B cell (primary cell): ENCODE measurements around the gene OGDHL. TPM values are rescaled to one million over a fixed set of nuclear protein-coding genes. Genes with fewer than 3 reads are reported as not detected.

Experiments
- ATAC-seq: fragments of 200-7000 bp; cut with Tn5 transposase; one replicate; pipeline ENCODE4 v1.10.0; 2021; ENCODE audit warnings: low read depth, mild to moderate bottlenecking, moderate number of reproducible peaks, moderate library complexity
- CTCF ChIA-PET: fragments of 350-600 bp; sonication (Branson Sonifier 250); formaldehyde crosslinking; loops from one replicate; lab custom pipeline; 2021; ENCODE audit warnings: antibody characterized with exemption, inconsistent platforms; lab: Charles Lee
- POLR2A ChIA-PET: fragments of 350-600 bp; sonication (Branson Sonifier 250); formaldehyde crosslinking; loops from one replicate; lab custom pipeline; 2021; ENCODE audit warnings: antibody characterized with exemption; lab: Charles Lee
- DNase-seq: peaks from one replicate; pipeline ENCODE4 v3.0.0; 2013
- H2AFZ ChIP-seq: 2 replicates; pipeline ENCODE4 v1.6.1; 2012; ENCODE audit warnings: mild to moderate bottlenecking, low read depth, low read length; ENCODE audit not compliant: insufficient read depth, poor library complexity, severe bottlenecking
- H3K27ac ChIP-seq, 2 donors: 1 replicate in 1 of 2; 2 replicates in 1 of 2; pipeline ENCODE4 v1.5.1; 2012 to 2013; ENCODE audit warnings: low read length in 2 of 2, mild to moderate bottlenecking in 2 of 2, moderate library complexity in 1 of 2
- H3K27me3 ChIP-seq, 4 experiments: fragments of 200-600 bp in 1 of 4; sonication (generic) in 1 of 4; replicated peaks in 1 of 4; 1 replicate in 2 of 4; 2 replicates in 2 of 4; pipeline versions ENCODE4 v1.6.1 to v1.7.0; 2013 to 2016; ENCODE audit warnings: low read length in 3 of 4, mild to moderate bottlenecking in 2 of 4, mixed read lengths in 1 of 4, moderate library complexity in 1 of 4; ENCODE audit not compliant: insufficient read depth in 4 of 4, control insufficient read depth in 3 of 4; ENCODE audit errors: control extremely low read depth in 1 of 4
- H3K36me3 ChIP-seq, 2 experiments: replicated peaks in 1 of 2; 1 replicate in 1 of 2; 2 replicates in 1 of 2; pipeline versions ENCODE4 v1.6.1 to v1.7.1; 2013; ENCODE audit warnings: low read length in 1 of 2; ENCODE audit not compliant: insufficient read depth in 2 of 2, control insufficient read depth in 1 of 2; ENCODE audit errors: control extremely low read depth in 1 of 2, extremely low read depth in 1 of 2
- H3K4me1 ChIP-seq, 2 donors: fragments of 200-600 bp in 1 of 2; sonication (generic) in 1 of 2; 1 replicate in 1 of 2; 2 replicates in 1 of 2; pipeline versions ENCODE4 v1.5.1 to v1.6.1; 2013 to 2017; ENCODE audit warnings: low read length in 2 of 2; ENCODE audit not compliant: control insufficient read depth in 2 of 2, insufficient read depth in 2 of 2
- H3K4me2 ChIP-seq: replicated peaks from 2 replicates; pipeline ENCODE3; 2012; ENCODE audit warnings: mild to moderate bottlenecking, low read depth, low read length; ENCODE audit not compliant: poor library complexity, severe bottlenecking
- H3K4me3 ChIP-seq, 5 experiments: fragments of 200-600 bp in 1 of 5; sonication (generic) in 1 of 5; 1 replicate in 3 of 5; 2 replicates in 2 of 5; pipeline versions ENCODE4 v1.5.1 to v1.7.0; 2011 to 2016; ENCODE audit warnings: low read length in 4 of 5, mild to moderate bottlenecking in 4 of 5, low read depth in 2 of 5, control low read depth in 1 of 5, moderate library complexity in 1 of 5; ENCODE audit not compliant: insufficient read depth in 1 of 5; ENCODE audit errors: control extremely low read depth in 1 of 5, extremely low read depth in 1 of 5
- H3K79me2 ChIP-seq: fragments of 200-600 bp; sonication (generic); one replicate; pipeline ENCODE4 v1.6.0; 2016; ENCODE audit warnings: low read length; ENCODE audit not compliant: control insufficient read depth, insufficient read depth
- H3K9ac ChIP-seq: fragments of 200-600 bp; sonication (generic); 2 replicates; pipeline ENCODE4 v1.6.1; 2017; ENCODE audit warnings: mild to moderate bottlenecking, low read length, moderate library complexity
- H3K9me3 ChIP-seq, 3 donors: one replicate each; pipeline versions ENCODE4 v1.6.1 to v1.7.1; 2013; ENCODE audit warnings: low read length in 2 of 3; ENCODE audit not compliant: control insufficient read depth in 2 of 3, insufficient read depth in 1 of 3; ENCODE audit errors: control extremely low read depth in 1 of 3
- H4K20me1 ChIP-seq: 2 replicates; pipeline ENCODE4 v1.6.0; 2012; ENCODE audit warnings: mild to moderate bottlenecking, low read length; ENCODE audit not compliant: insufficient read depth, control insufficient read depth, poor library complexity, severe bottlenecking
- H3K27ac Mint-ChIP-seq: one replicate; pipeline ENCODE4 v1.8.0; 2021; ENCODE audit warnings: mixed read lengths
- H3K27me3 Mint-ChIP-seq: one replicate; pipeline ENCODE4 v1.8.0; 2021; ENCODE audit warnings: mixed read lengths
- H3K4me1 Mint-ChIP-seq: one replicate; pipeline ENCODE4 v1.8.0; 2021; ENCODE audit warnings: mixed read lengths
- H3K4me3 Mint-ChIP-seq: one replicate; pipeline ENCODE4 v1.8.0; 2021; ENCODE audit warnings: mixed read lengths
- H3K9me3 Mint-ChIP-seq: one replicate; pipeline ENCODE4 v1.8.0; 2022; ENCODE audit warnings: mixed read lengths; ENCODE audit not compliant: insufficient read depth
- EZH2 ChIP-seq: IDR thresholded peaks from 2 replicates; pipeline ENCODE4 v1.6.1; 2012; ENCODE audit warnings: borderline replicate concordance, low read depth, mild to moderate bottlenecking, moderate library complexity, low read length; ENCODE audit not compliant: insufficient read depth, poor library complexity, severe bottlenecking
- WGBS: methylation state at CpG from one replicate; pipeline ENCODE4 v1.1.5; 2013; ENCODE audit warnings: missing lambda C conversion rate; ENCODE audit not compliant: insufficient coverage; 5-methylcytosine and 5-hydroxymethylcytosine counted together
- intact Hi-C: fragments of 100-400 bp; cut with micrococcal nuclease; formaldehyde crosslinking; loops from one replicate; pipeline ENCODE4 v1.10.0; 2022
- polyA plus RNA-seq: library from polyadenylated mRNA; depleted of rRNA; stranded (reverse); fragments of >200 nt; gene quantifications from 2 replicates; pipeline ENCODE4 v1.2.3, GENCODE V29; 2012
- total RNA-seq, 2 donors: library from RNA; stranded (reverse); fragments of 120-200 nt in 1 of 2; gene quantifications; 1 replicate in 1 of 2; 2 replicates in 1 of 2; pipeline versions ENCODE4 v1.2.3 to v1.2.4, GENCODE V29; 2013 to 2022
- TF ChIP-seq, protein P1 (sequence below): fragments of 200-600 bp; IDR thresholded peaks from one replicate; pipeline ENCODE4 v1.8.0; 2022; ENCODE audit warnings: antibody characterized with exemption, mild to moderate bottlenecking

Gene OGDHL
- total and polyA plus RNA-seq, 2 donors (not counting 1 experiment from before 2014, with no cell fraction given): not detected

- CTCF ChIA-PET: no interaction called here
Observed at GRCh38 chr10:49784681-49785080, 22.6 kb upstream of the OGDHL start.

DNA sequence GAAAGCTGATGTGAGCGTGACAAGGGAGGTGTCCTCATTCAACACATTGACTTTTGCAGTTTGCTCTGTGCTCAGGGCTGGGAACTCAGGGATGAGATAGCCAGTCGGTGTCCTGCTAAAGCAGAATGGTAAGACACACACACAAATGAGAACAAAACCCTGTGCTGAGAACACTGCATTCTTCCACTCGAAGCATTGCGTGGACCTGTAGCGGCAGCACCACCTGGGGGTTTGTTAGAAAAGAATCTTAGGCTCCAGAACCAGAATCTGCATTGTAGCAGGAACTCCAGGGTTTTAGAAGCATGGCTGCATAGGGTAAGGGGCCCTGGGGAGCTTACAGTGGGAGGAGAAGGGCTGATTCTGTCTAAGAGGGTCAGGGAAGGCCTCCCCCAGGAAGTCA lies 21.5 kb upstream of the OGDHL start:
- H3K27me3 ChIP-seq: no peaks in the 10 kb centered on the region
- 86% methylated on average over 3 of the region's 5 CpGs for whole genome bisulfite sequencing
- no peak overlapping the region for H3K9ac ChIP-seq
- Mint-ChIP-seq H3K9me3 (peaks cover under 1% of the 10 kb centered on the region), H3K4me1 (no peaks in the 10 kb centered on the region), H3K4me3 (no peak overlapping the region), H3K27ac (no peak overlapping the region), H3K27me3 (peaks cover 16% of the 10 kb centered on the region)
- no peaks in the 10 kb centered on the region for H3K4me1 ChIP-seq
- TF ChIP-seq EZH2: no peak
- TF ChIP-seq, protein P1, sequence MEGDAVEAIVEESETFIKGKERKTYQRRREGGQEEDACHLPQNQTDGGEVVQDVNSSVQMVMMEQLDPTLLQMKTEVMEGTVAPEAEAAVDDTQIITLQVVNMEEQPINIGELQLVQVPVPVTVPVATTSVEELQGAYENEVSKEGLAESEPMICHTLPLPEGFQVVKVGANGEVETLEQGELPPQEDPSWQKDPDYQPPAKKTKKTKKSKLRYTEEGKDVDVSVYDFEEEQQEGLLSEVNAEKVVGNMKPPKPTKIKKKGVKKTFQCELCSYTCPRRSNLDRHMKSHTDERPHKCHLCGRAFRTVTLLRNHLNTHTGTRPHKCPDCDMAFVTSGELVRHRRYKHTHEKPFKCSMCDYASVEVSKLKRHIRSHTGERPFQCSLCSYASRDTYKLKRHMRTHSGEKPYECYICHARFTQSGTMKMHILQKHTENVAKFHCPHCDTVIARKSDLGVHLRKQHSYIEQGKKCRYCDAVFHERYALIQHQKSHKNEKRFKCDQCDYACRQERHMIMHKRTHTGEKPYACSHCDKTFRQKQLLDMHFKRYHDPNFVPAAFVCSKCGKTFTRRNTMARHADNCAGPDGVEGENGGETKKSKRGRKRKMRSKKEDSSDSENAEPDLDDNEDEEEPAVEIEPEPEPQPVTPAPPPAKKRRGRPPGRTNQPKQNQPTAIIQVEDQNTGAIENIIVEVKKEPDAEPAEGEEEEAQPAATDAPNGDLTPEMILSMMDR: no peak
- ChIA-PET POLR2A (no interaction called here), CTCF (no interaction called here)
- DNase-seq (no peak), ATAC-seq (no peak)
- no peaks in the 10 kb centered on the region for H3K36me3 ChIP-seq
- H3K79me2 ChIP-seq: no peaks in the 10 kb centered on the region
- no peak overlapping the region for H2AFZ ChIP-seq
- no peak overlapping the region for H3K4me2 ChIP-seq
- no peaks in the 10 kb centered on the region for H4K20me1 ChIP-seq
- intact Hi-C loops: no loop called here
- H3K27ac ChIP-seq: no peak overlapping the region
- no peaks in the 10 kb centered on the region for H3K9me3 ChIP-seq
- no peak overlapping the region for H3K4me3 ChIP-seq

More at GRCh38 chr10:49784681-49785080, 22.6 kb upstream of the OGDHL start:
- Histone ChIP-seq H4K20me1 (no peaks in the 10 kb centered on the region), H3K4me2 (no peak overlapping the region), H3K79me2 (no peaks in the 10 kb centered on the region), H3K9me3 (no peaks in the 10 kb centered on the region), H2AFZ (no peak overlapping the region), H3K36me3 (no peaks in the 10 kb centered on the region), H3K27ac (no peak overlapping the region), H3K9ac (no peak overlapping the region), H3K4me3 (no peak overlapping the region), H3K4me1 (no peaks in the 10 kb centered on the region), H3K27me3 (no peaks in the 10 kb centered on the region)
- peaks cover 16% of the 10 kb centered on the region for H3K27me3 Mint-ChIP-seq
- H3K27ac Mint-ChIP-seq: no peak overlapping the region
- 93% methylated on average over 3 of the region's 8 CpGs for WGBS
- intact Hi-C loops: no loop called here
- H3K9me3 Mint-ChIP-seq: no peaks in the 10 kb centered on the region
- ATAC-seq (no peak), DNase-seq (no peak)
- POLR2A ChIA-PET: no interaction called here
- H3K4me3 Mint-ChIP-seq: no peak overlapping the region
- H3K4me1 Mint-ChIP-seq: no peaks in the 10 kb centered on the region
- no peak for TF ChIP-seq EZH2
- TF ChIP-seq, protein P1: no peak
